Measurements from ENCODE around the gene TNRC6B.

DNA sequence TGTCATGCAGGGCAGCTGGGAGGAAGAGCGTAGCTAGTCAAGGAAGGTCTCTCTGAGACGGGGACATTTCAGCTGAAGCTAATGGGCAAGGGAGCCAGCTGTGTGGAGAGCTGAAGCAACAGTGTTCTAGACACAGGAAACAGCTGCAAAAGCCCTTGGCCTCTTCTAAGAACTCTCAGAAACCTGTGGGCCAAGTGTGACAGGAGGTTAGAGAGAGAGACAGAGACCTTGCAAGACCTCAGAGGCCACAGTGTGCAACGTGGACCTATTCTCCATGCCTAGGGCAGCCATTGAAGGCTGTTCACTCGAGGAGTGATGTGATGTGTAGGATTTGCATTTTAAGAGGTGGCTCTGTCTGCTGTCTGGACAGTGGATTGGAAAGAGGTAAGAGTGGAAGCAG lies 48.7 kb upstream of the TNRC6B start:
- TF ChIP-seq EZH2 (IDR thresholded peaks at IDR 0.05; ENCODE audit: low read depth, unreplicated experiment) (no peak), POLR2AphosphoS5 (IDR thresholded peaks at IDR 0.05; ENCODE audit: low read depth) (no peak), JUNB (IDR thresholded peaks at IDR 0.05; ENCODE audit: unreplicated experiment) (no peak), EZH2phosphoT487 (IDR thresholded peaks at IDR 0.05; ENCODE audit: unreplicated experiment) (no peak), ZNF331 (CRISPR knock-in tag; IDR thresholded peaks at IDR 0.05; ENCODE audit: low read depth) (no peak)
- TF ChIP-seq, protein P1, sequence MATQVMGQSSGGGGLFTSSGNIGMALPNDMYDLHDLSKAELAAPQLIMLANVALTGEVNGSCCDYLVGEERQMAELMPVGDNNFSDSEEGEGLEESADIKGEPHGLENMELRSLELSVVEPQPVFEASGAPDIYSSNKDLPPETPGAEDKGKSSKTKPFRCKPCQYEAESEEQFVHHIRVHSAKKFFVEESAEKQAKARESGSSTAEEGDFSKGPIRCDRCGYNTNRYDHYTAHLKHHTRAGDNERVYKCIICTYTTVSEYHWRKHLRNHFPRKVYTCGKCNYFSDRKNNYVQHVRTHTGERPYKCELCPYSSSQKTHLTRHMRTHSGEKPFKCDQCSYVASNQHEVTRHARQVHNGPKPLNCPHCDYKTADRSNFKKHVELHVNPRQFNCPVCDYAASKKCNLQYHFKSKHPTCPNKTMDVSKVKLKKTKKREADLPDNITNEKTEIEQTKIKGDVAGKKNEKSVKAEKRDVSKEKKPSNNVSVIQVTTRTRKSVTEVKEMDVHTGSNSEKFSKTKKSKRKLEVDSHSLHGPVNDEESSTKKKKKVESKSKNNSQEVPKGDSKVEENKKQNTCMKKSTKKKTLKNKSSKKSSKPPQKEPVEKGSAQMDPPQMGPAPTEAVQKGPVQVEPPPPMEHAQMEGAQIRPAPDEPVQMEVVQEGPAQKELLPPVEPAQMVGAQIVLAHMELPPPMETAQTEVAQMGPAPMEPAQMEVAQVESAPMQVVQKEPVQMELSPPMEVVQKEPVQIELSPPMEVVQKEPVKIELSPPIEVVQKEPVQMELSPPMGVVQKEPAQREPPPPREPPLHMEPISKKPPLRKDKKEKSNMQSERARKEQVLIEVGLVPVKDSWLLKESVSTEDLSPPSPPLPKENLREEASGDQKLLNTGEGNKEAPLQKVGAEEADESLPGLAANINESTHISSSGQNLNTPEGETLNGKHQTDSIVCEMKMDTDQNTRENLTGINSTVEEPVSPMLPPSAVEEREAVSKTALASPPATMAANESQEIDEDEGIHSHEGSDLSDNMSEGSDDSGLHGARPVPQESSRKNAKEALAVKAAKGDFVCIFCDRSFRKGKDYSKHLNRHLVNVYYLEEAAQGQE (IDR thresholded peaks at IDR 0.05; ENCODE audit: unreplicated experiment) = no peak
- TF ChIP-seq, protein P2, sequence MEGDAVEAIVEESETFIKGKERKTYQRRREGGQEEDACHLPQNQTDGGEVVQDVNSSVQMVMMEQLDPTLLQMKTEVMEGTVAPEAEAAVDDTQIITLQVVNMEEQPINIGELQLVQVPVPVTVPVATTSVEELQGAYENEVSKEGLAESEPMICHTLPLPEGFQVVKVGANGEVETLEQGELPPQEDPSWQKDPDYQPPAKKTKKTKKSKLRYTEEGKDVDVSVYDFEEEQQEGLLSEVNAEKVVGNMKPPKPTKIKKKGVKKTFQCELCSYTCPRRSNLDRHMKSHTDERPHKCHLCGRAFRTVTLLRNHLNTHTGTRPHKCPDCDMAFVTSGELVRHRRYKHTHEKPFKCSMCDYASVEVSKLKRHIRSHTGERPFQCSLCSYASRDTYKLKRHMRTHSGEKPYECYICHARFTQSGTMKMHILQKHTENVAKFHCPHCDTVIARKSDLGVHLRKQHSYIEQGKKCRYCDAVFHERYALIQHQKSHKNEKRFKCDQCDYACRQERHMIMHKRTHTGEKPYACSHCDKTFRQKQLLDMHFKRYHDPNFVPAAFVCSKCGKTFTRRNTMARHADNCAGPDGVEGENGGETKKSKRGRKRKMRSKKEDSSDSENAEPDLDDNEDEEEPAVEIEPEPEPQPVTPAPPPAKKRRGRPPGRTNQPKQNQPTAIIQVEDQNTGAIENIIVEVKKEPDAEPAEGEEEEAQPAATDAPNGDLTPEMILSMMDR (conservative IDR thresholded peaks at IDR 0.05; ENCODE audit: low read depth in 2 of 2) = no peak

Measured in GM23338 (cell line).